Effector CD4-positive, alpha-beta T cell (primary cell): ENCODE results near the gene RTKN2.
"Not testable (repeated sequence)": the region's sequence is repeated elsewhere in the genome, so short reads cannot be mapped to it uniquely, and the experiment has no call there.

Experiments used
- DNase-seq: peaks from one replicate; pipeline ENCODE4 v3.0.0-alpha.2; 2020

RTKN2 gene

GRCh38 chr10:62258926-62259325 lies 9.7 kb downstream of the RTKN2 start:
- no peak for DNase-seq

DNA sequence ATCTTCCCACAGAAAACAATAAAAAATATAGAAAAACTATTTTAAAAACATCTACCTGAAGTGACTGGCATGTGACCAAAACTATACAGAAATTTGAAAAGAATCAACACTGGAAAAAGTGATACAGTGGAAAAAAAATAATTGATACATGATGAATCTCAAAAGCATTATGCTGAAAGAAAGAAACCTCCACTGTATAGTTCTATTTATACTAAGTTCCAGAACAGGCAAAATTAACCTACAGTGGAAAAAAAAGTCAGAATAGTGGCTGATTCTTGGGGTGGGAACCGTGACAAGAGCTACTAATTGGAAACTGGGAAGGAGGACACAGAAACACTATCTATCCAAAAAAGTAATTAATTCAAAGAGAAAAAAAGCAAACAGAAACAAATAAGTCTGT lies 14.9 kb downstream of the RTKN2 start:
- no peak for DNase-seq

GRCh38 chr10:62252051-62252450 lies 16.6 kb downstream of the RTKN2 start:
- no peak for DNase-seq

- no peak for DNase-seq
These were observed 17.9 kb downstream of the RTKN2 start for GRCh38 chr10:62250594-62251198.

- DNase-seq = no peak
These were observed 18.7 kb downstream of the RTKN2 start for GRCh38 chr10:62249957-62250356.

DNA sequence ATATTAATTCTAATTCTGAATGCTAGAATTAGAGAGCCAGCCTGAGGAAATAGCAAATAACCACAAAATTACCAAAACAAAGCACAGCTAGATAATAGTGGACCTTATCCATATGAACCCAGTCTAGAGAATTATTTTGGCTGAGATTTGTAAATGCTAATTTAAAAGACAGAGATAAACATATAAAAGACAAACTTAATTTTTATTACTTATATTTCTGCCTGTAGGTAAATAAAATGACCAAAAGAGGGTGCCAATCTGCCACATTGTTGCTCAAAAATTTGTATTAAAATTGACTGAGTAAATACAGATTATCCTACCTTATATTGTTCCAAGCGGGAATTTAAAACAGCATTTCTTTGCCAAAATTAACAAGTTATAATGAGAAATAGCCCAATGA lies 20.2 kb downstream of the RTKN2 start:
- DNase-seq = no peak

GRCh38 chr10:62244785-62245467 lies 23.7 kb downstream of the RTKN2 start:
- peak; percentile 42 for DNase-seq

- no peak for DNase-seq
These were observed 24.6 kb downstream of the RTKN2 start for GRCh38 chr10:62244088-62244487.

GRCh38 chr10:62243647-62243997 lies 25.0 kb downstream of the RTKN2 start:
- no peak for DNase-seq

DNA sequence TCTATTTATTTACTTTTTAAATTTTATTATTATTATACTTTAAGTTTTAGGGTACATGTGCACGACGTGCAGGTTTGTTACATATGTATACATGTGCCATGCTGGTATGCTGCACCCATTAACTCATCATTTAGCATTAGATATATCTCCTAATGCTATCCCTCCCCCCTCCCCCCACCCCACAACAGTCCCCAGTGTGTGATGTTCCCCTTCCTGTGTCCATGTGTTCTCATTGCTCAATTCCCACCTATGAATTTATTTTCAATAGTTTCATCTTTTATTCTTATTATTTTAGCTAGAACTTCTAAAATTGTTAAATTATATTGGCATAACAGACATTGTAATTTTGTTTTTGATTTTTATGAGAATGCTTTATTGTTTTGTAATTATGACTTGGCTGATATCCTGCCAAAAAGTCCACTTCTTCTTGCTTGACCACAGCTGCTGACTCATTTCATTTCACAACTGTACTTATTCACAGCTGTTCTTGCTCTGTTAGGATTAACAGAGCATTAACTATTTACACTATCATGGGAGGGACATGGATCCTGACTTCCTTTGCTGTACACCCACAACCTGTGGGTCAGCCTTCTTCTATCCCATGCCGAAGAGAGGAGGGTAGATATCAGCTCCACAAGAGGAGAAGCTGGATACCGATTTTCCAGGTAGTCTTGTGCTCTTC lies 25.5 kb downstream of the RTKN2 start:
- DNase-seq = not testable (repeated sequence)

DNA sequence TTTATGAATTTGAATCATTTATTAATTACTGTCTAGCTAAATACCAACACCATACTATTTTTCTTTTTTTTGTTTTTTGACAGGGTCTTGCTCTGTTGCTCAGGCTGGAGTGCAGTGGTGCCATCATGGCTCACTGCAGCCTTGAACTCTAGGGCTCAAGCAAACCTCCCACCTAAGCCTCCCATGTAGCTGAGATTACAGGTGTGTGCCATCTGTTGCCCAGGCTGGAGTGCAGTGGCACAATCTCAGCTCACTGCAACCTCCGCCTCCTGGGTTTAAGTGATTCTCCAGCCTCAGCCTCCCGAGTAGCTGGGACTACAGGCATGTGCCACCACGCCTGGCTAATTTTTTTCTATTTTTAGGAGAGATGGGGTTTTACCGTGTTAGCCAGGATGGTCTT lies 27.1 kb downstream of the RTKN2 start:
- DNase-seq = not testable (repeated sequence)

DNA sequence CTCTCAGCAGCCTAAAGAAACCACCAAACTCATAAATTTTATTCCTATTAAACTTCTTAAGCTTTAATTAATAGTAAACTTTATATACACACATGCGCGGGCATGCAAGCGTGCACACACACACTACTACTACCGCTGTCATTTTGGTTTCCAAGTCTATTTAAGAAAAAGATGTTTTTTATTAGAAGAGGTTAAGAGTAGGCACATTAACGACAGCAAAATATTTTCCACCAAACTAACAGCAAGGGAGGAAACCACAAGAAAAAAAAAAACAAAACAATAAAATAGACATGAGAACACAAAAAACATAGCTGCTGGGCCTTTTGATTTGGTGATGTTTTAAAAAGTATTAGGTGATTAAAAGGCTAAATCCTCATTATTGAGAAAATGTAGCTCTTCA lies 28.6 kb downstream of the RTKN2 start:
- DNase-seq = no peak

DNA sequence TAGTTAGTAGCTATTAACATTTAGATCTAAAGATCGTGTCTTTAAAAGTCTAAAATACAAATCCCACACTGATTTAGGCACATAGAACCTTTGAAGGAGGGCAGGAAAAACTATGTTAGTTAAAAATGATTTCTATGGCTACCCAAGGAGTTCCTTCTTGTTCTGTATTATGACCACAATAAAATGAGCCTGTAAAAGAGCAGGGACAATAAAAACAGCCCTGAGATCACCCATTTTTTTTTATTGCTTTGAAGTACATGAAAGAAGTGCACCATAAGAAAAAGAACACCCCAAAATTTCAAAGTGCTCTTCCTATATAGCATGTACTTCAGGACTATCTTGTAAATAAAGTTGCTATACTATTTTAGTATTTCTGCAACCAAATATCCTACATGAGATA lies 29.8 kb downstream of the RTKN2 start:
- DNase-seq = no peak

GRCh38 chr10:62237966-62238365 lies 30.7 kb downstream of the RTKN2 start:
- DNase-seq = no peak

- no peak for DNase-seq
These were observed 31.1 kb downstream of the RTKN2 start for GRCh38 chr10:62237506-62237905.

GRCh38 chr10:62234077-62234605 lies 34.5 kb downstream of the RTKN2 start:
- DNase-seq = no peak

GRCh38 chr10:62233356-62234076 lies 35.1 kb downstream of the RTKN2 start:
- no peak for DNase-seq

- DNase-seq = no peak
These were observed 36.8 kb downstream of the RTKN2 start for GRCh38 chr10:62231805-62232204.

GRCh38 chr10:62231371-62231770 lies 37.3 kb downstream of the RTKN2 start:
- DNase-seq = no peak

GRCh38 chr10:62230344-62231121 lies 38.1 kb downstream of the RTKN2 start:
- DNase-seq = no peak

DNA sequence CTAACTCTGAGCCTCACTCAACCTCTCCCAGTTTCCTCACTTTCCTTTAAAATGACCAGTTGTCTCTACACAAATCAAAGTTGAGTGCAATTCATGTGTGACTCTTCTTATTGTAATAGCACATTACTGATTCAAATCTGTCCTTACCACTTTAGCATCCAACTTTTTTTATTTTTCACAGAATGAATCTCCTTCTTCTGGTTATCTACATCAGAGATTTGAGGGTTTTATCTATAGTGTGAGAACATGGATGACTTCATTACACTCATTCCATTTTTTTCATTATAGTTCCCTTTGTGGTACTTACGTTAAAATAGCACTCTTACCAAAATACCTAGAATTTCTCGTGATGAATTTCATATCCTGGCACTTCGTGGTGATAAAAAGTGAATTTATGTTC lies 43.3 kb downstream of the RTKN2 start:
- no peak for DNase-seq

DNA sequence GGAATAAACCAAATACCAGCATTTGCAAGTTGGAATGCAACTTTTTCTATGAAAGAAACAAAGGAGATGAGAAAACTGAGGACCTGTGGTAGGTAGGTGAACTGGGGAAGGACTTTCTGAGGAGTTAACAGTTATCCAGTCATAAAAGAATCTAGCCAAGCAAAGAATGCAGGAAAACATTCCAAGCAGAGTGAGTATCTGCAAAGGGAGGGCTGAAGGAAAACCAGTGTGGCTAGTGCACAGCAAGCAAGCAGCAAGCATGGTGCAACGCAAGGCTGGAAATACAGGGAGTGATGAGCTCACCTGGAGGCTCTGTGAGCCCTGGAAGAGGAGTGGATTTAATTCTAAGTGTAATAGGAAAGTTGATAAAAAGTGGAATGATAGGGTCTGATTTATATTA lies 44.0 kb downstream of the RTKN2 start:
- DNase-seq = no peak

GRCh38 chr10:62217683-62218082 lies 51.0 kb downstream of the RTKN2 start:
- DNase-seq = no peak
